ENCODE measurements around the gene AUTS2.

AUTS2 gene

DNA sequence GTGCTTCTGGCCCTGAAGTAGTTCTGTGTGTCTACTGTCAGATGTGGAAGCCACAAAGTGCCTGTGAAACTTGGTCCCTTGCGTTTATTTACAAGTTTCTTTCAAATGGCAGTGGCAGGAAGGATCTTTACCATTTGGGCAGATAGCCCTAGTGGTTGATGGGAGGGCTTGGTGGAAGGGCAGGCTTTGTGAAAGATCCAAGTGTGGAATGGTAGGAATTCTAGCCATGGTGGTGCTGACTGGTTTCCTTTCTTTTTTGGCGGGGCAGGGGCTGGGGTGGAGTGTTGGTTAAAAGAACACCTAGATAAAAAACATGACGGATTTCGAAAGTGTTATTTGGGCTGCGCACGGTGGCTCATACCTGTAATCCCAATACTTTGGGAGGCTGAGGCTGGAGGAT is 27.0 kb downstream of the AUTS2 start:
- H3K36me3 Mint-ChIP-seq (ENCODE audit: low read depth) = no peaks in the 10 kb centered on the region
- H3K4me3 Mint-ChIP-seq = no peak overlapping the region
- no peak overlapping the region for H3K27ac Mint-ChIP-seq
- H3K9me3 Mint-ChIP-seq = no peaks in the 10 kb centered on the region
- no peak for DNase-seq
- H3K27me3 Mint-ChIP-seq = peaks cover 6% of the 10 kb centered on the region
- H3K4me1 Mint-ChIP-seq (ENCODE audit: low read depth) = no peaks in the 10 kb centered on the region

DNA sequence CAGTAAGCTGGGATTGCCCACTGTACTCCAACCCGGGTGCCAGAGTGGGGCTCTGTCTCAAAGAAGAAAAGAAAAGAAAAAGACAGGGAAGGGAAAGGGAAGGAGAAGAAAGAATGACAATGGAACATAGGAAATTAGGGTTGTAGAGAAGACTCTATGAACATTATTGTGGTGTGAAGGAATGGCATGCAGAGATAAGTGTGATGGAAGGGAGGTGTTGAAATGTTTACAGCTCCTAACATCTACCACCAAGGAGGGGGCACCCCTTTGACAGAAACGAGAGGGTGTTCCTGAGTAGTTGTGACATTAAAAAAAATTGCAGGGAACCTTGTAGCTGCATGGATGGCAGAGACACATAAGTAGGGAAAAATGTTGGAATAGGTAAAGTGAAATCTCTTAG is 27.5 kb downstream of the AUTS2 start:
- peaks cover 6% of the 10 kb centered on the region for H3K27me3 Mint-ChIP-seq
- no peaks in the 10 kb centered on the region for H3K9me3 Mint-ChIP-seq
- H3K36me3 Mint-ChIP-seq (ENCODE audit: low read depth) = no peaks in the 10 kb centered on the region
- H3K27ac Mint-ChIP-seq = no peak overlapping the region
- DNase-seq = no peak
- H3K4me3 Mint-ChIP-seq = no peak overlapping the region
- H3K4me1 Mint-ChIP-seq (ENCODE audit: low read depth) = no peaks in the 10 kb centered on the region

DNA sequence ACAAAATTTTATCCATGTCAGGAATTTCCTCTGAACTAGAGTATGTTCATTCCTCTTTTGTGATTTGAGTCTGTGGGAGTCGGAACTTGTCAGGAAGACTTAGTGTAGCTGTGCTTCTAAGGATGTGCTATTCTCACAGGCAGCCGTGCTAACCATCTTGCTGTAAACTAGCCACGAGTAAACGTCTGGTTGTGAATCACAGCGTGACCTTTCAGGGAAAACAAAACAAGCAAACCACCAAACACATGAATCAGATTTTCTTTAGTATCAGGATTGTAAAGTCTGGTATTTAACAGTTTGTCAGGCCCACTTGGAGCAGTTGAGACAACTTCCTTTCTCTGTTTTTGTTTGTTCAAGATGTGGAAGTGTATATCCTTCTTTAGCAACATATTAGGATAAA is 32.0 kb downstream of the AUTS2 start:
- H3K9me3 Mint-ChIP-seq = no peaks in the 10 kb centered on the region
- H3K27me3 Mint-ChIP-seq = peaks cover 5% of the 10 kb centered on the region
- no peaks in the 10 kb centered on the region for H3K4me1 Mint-ChIP-seq (ENCODE audit: low read depth)
- DNase-seq = no peak
- H3K4me3 Mint-ChIP-seq = no peak overlapping the region
- H3K27ac Mint-ChIP-seq = no peak overlapping the region
- H3K36me3 Mint-ChIP-seq (ENCODE audit: low read depth) = no peaks in the 10 kb centered on the region

DNA sequence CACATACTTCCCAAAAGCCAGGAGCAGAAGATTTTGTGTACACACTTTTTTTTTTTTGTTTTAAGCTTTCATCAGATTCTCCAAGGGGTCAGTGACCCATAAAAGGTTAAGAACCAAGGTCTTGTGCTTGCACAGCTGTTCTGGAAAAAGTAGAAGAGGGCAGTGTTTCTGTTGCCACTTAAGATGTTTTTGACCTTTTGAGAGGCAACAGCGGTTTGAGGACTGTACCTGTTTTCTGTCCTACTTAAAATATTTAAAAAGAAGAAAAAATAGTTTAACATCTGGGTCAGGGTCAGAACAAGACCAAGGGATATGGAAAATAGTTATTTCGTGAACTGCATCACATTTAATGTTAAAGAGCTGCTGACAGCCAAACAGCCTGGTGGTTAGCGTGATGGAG is 32.9 kb downstream of the AUTS2 start:
- peaks cover 4% of the 10 kb centered on the region for H3K27me3 Mint-ChIP-seq
- H3K9me3 Mint-ChIP-seq = no peaks in the 10 kb centered on the region
- H3K27ac Mint-ChIP-seq = no peak overlapping the region
- no peak overlapping the region for H3K4me3 Mint-ChIP-seq
- no peaks in the 10 kb centered on the region for H3K36me3 Mint-ChIP-seq (ENCODE audit: low read depth)
- no peaks in the 10 kb centered on the region for H3K4me1 Mint-ChIP-seq (ENCODE audit: low read depth)
- DNase-seq = no peak

DNA sequence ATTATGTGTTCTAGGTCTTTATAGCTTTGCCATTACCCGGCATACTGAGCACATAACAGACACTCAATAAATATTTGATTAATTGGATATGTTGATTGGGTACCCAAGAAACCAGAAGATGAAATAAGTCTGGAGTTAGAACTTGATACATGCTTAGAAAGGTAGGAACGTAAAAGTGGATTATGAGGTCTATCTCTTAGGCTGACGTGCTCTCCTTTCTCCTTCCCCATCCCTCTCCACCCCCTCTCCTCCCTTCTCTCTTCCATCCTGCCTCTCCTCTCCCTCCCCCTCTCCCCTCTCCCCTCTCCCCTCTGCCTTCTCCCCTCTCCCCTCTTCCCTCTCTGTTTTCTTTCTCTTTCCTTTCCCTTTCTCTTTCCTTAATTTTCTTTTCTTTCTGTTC is 34.0 kb downstream of the AUTS2 start:
- H3K4me1 Mint-ChIP-seq (ENCODE audit: low read depth) = no peaks in the 10 kb centered on the region

DNA sequence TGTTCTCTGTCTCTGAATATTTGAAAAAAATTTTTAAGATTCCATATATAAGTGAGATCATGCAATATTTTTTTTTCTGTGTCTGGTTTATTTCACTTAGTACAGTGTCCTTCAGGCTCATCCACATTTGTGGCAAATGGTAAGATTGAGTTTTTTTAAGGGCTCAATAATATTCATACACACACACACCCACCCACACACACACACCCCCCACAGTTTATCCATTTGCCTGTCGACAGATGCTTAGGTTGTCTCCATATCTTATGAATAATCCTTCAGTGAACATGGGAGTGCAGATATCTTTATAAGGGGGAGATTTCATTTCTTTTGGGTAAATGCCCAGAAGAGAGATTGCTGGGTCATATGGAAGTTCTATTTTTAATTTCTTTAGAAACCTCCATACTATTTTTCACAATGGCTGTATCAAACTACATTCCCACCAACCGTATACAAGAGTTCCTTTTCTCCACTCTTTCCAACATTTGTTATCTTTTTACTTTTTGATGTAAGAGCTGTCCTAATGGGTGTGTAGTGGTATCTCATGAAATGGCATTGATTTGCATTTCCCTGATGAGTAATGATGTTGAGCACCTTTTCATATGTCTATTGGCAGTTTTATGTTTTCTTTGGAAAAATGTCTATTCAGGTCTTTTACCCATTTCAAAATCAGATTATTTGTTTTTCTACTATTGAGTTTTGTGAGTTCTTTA is 35.0 kb downstream of the AUTS2 start:
- no peaks in the 10 kb centered on the region for H3K9me3 Mint-ChIP-seq
- no peak for DNase-seq
- peaks cover 4% of the 10 kb centered on the region for H3K27me3 Mint-ChIP-seq
- no peak overlapping the region for H3K27ac Mint-ChIP-seq
- H3K4me3 Mint-ChIP-seq = no peak overlapping the region
- no peaks in the 10 kb centered on the region for H3K4me1 Mint-ChIP-seq (ENCODE audit: low read depth)
- H3K36me3 Mint-ChIP-seq (ENCODE audit: low read depth) = no peaks in the 10 kb centered on the region

More for the DNA sequence above, 34.0 kb downstream of the AUTS2 start:
- DNase-seq = no peak
- Mint-ChIP-seq H3K9me3 (no peaks in the 10 kb centered on the region), H3K36me3 (ENCODE audit: low read depth) (no peaks in the 10 kb centered on the region), H3K27me3 (peaks cover 4% of the 10 kb centered on the region), H3K27ac (no peak overlapping the region), H3K4me3 (no peak overlapping the region)

DNA sequence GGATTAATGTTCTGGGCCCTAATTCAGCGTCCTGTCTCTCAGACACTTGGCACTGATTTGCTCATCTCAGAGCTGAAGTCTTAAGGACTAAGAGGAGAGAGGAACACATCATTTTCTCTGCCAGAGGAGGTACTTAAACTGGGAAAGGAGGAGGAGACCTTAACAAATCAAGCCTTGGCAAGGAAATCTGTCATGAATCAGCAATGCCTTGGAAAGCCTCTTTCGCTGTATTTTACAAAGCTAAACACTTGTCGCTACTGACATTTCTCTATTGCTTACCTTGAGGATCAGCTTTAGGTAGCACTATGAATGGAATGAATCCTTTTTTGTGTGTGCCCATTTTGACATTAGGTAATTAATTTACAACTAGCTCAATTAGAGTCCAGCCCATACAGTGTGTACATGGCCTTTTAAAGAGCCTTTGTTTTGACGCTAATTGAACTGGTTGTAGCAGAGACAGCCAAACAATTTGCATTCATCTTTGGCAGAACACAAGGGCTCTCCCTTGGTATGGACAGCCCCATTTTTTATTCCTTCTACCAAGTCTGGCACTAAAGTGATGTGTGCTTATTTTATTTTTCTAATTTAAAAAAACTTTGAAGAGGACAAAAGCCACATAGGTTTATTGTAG is 37.4 kb downstream of the AUTS2 start:
- no peaks in the 10 kb centered on the region for H3K36me3 Mint-ChIP-seq (ENCODE audit: low read depth)
- no peak for DNase-seq
- H3K27me3 Mint-ChIP-seq = peaks cover 4% of the 10 kb centered on the region
- H3K27ac Mint-ChIP-seq = no peak overlapping the region
- H3K4me1 Mint-ChIP-seq (ENCODE audit: low read depth) = no peaks in the 10 kb centered on the region
- no peaks in the 10 kb centered on the region for H3K9me3 Mint-ChIP-seq
- H3K4me3 Mint-ChIP-seq = no peak overlapping the region

DNA sequence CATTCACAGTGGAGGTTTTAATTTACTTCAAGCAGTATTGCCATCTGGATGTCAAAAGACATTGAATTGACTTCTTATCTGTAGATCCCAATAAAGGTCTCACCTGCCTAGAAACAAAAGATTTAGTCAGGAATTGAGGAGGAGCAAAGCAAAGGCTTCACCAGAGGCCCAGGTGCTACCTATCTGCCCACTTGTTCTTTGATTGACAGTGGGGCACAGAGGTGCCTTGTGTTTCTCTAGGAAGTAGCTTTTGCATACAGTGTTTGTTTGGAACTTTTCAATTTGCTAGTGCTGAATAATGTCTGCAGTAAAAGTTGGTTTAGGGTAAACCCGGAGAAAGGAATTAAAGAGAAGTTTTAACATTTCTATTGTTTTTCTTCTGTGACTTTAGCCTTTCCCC is 40.4 kb downstream of the AUTS2 start:
- Mint-ChIP-seq H3K27ac (no peak overlapping the region), H3K27me3 (peaks cover 2% of the 10 kb centered on the region), H3K9me3 (no peaks in the 10 kb centered on the region), H3K4me3 (no peak overlapping the region), H3K4me1 (ENCODE audit: low read depth) (no peaks in the 10 kb centered on the region), H3K36me3 (ENCODE audit: low read depth) (no peaks in the 10 kb centered on the region)
- DNase-seq = no peak

DNA sequence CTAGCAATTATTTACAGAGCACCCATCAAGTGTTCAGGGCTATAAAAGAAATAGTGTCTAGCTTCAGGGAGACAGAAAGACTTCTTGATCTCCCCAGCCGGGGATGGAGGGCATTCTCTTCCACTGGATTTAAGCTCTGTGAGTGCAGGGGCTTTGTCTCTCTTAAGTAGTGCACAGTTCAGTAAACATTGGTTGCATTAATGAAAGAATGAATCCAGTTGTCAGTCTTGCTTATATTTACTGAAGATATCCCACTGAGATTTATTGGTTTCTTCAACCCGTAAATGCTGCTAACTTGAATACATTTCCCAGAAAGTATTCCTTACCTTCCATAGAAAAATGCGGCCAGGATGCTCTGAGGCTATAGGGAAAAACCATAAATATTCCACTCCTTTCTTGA is 41.9 kb downstream of the AUTS2 start:
- Mint-ChIP-seq H3K27ac (no peak overlapping the region), H3K9me3 (no peaks in the 10 kb centered on the region), H3K27me3 (no peaks in the 10 kb centered on the region), H3K36me3 (ENCODE audit: low read depth) (no peaks in the 10 kb centered on the region), H3K4me3 (no peak overlapping the region), H3K4me1 (ENCODE audit: low read depth) (no peaks in the 10 kb centered on the region)
- no peak for DNase-seq

DNA sequence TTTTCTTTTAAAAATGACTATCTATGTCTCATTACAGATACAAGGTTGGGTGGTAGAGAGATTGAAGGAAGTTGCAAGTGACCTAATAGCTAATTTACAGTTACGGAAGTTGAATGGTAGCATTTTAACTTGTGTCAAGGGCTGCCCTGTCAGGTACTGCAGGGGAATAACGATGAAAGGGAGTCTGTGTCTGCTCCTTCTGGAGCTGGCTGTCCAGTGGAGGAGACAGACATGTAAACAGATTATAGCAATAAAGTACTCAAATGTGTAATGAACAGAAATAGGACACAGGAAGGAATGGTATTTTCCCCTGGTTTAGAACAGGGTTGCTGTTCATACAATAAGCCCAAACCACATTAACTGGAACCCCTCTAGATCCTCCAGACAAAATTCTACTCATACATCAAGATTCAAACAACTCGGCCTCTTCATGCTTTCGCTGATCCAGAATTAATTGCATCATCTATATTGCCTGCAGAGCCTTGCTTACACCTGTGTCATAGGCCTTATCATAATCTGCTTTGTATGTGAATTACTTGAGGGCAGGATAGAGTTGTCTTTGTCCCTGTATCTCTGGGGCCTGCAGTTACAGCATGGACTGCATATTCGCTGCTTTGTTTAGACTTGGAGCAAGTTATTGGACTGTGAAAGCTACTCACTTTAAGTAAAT is 42.8 kb downstream of the AUTS2 start:
- H3K4me3 Mint-ChIP-seq = no peak overlapping the region
- no peaks in the 10 kb centered on the region for H3K27me3 Mint-ChIP-seq
- H3K4me1 Mint-ChIP-seq (ENCODE audit: low read depth) = no peaks in the 10 kb centered on the region
- H3K36me3 Mint-ChIP-seq (ENCODE audit: low read depth) = no peaks in the 10 kb centered on the region
- no peak for DNase-seq
- no peak overlapping the region for H3K27ac Mint-ChIP-seq
- no peaks in the 10 kb centered on the region for H3K9me3 Mint-ChIP-seq

DNA sequence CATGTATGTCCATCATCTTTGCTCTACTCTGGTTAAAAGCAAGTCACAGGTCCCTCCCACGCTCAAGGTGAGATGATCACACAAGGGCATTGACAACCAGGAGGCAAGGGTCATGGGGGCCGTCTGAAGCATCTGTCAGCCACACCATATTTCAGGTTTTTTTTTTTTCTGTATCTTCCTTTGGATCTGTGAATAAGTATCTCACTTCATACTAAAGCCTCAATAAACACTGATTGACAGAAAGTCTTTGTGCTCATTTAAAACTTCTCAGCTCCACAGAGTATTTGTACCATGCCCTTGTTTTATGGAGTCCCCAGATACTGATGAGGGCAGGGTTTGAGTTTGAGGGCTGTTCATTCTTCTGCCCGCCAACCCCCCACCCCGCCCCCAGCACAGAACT is 45.0 kb downstream of the AUTS2 start:
- no peak overlapping the region for H3K27ac Mint-ChIP-seq
- no peaks in the 10 kb centered on the region for H3K4me1 Mint-ChIP-seq (ENCODE audit: low read depth)
- no peaks in the 10 kb centered on the region for H3K9me3 Mint-ChIP-seq
- no peak overlapping the region for H3K4me3 Mint-ChIP-seq
- H3K36me3 Mint-ChIP-seq (ENCODE audit: low read depth) = no peaks in the 10 kb centered on the region
- no peak for DNase-seq
- H3K27me3 Mint-ChIP-seq = peaks cover 2% of the 10 kb centered on the region

DNA sequence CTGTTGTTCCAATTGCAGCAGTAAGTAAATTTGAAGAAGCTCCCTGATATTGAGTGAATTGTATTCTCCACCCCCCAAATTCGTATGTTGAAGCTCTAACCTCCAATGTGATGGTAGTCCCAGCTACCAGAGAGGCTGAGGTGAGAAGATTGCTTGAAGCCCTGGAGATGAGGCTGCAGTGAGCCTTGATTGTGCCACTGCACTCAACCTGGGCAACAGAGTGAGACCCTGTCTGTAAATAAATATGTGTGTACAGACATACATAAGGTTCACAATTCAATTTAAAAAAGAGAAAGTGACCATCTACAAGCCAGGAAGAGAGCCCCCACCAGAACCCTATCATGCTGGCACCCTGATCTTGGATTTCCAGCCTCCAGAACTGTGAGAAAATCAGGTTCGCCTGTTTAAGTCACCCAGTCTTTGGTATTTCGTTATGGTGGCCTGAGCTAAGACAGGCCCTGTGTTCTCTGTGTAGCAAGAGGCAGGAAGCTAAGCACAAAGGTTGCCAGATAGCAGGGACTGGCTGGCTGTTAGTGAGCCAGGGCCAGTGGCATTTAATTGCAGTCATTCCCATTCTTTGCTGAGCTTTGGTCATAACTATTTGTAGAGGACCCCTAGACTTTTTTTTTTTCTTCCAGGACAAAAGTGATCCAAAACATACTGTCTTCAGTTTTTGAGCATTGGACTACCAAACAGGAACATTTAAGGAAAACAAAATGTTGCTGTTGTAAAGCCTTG is 45.6 kb downstream of the AUTS2 start:
- H3K4me1 Mint-ChIP-seq (ENCODE audit: low read depth) = no peaks in the 10 kb centered on the region
- no peak overlapping the region for H3K27ac Mint-ChIP-seq
- H3K4me3 Mint-ChIP-seq = no peak overlapping the region
- H3K9me3 Mint-ChIP-seq = no peaks in the 10 kb centered on the region
- H3K27me3 Mint-ChIP-seq = peaks cover 5% of the 10 kb centered on the region
- DNase-seq = no peak
- H3K36me3 Mint-ChIP-seq (ENCODE audit: low read depth) = no peaks in the 10 kb centered on the region

DNA sequence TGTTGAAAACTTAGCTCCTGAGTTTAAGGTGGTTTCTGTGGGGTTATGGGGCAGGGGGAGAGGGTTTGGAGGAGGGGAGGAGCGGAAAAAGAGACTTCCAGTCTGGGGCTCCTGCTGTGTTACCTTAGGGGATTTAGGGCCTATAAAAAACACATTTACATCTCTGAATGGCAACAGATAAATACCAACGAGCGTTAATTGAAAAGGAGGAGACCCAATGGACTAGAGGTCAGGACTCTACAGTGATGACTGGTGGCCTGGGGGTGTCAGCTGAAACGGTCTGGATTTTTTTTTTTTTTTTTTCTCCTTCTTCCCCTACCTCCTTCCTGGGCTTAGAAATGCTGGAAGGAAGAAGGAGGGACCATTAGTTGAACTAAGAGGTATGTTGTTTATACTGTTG is 47.4 kb downstream of the AUTS2 start:
- DNase-seq = no peak
- Mint-ChIP-seq H3K36me3 (ENCODE audit: low read depth) (no peaks in the 10 kb centered on the region), H3K9me3 (no peaks in the 10 kb centered on the region), H3K27ac (no peak overlapping the region), H3K27me3 (peaks cover 5% of the 10 kb centered on the region), H3K4me3 (no peak overlapping the region), H3K4me1 (ENCODE audit: low read depth) (no peaks in the 10 kb centered on the region)

DNA sequence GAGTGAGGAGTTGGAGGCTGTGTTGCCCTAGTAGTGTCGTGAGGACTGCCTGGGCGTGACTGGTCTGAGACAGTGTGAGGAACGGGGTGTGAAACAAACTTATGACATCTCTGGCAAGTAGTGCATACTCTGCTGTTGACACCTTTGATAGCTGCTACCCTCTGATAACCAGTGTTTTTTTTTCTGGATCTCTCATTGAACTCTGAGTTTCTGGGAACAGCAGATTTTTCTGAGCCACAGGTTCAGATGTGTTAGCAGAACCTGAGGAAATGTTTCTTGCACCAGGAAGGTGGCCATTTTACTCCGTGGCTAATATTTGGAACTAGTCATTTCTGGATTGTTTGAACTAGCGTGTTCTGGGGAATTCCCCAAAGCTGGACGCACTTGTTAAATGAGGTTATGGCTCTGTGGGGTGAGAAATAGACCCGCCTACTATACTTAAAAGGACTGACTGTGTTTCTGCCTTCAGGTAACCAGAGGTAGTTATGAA is 52.9 kb downstream of the AUTS2 start:
- Mint-ChIP-seq H3K9me3 (no peaks in the 10 kb centered on the region), H3K27ac (no peak overlapping the region), H3K27me3 (peaks cover 5% of the 10 kb centered on the region), H3K4me3 (no peak overlapping the region), H3K36me3 (ENCODE audit: low read depth) (no peaks in the 10 kb centered on the region), H3K4me1 (ENCODE audit: low read depth) (no peaks in the 10 kb centered on the region)
- DNase-seq = no peak

All from activated T-cell treated with anti-CD3 and anti-CD28 coated beads, Interleukin-2, amount 50 U/mL, for 24 hours (primary cell).